Renal pelvis (tissue), 4 donors: Measurements from ENCODE around the gene PINK1. TPM values are rescaled to one million over a fixed set of nuclear protein-coding genes. Genes with fewer than 3 reads are reported as not detected.

Source experiments
- DNase-seq: peaks from one replicate; pipeline ENCODE4 v3.0.0-alpha.2; 2013
- polyA plus RNA-seq, 3 donors: library from polyadenylated mRNA; unstranded; fragments of 120-200 nt; gene quantifications; one replicate each; pipeline ENCODE4 v1.2.1, GENCODE V29; 2013; ENCODE audit not compliant: insufficient read length in 3 of 3

PINK1 gene
- polyA plus RNA-seq, 3 donors: 64.1 to 82.8 (median 74.6) TPM

GRCh38 chr1:20634594-20635084 is 1.4 kb downstream of the PINK1 start:
- peak; percentile 22 for DNase-seq

GRCh38 chr1:20636785-20637347 is 3.6 kb downstream of the PINK1 start:
- DNase-seq: no peak

- no peak for DNase-seq
These were observed 6.9 kb downstream of the PINK1 start for GRCh38 chr1:20640183-20640597.

- no peak for DNase-seq
These were observed 8.7 kb downstream of the PINK1 start for GRCh38 chr1:20641975-20642374.

- DNase-seq: no peak
These were observed 9.8 kb downstream of the PINK1 start for GRCh38 chr1:20643080-20643479.

- no peak for DNase-seq
These were observed 11.2 kb downstream of the PINK1 start for GRCh38 chr1:20644416-20644815.

- no peak for DNase-seq
These were observed 12.2 kb downstream of the PINK1 start for GRCh38 chr1:20645414-20645813.

- no peak for DNase-seq
These were observed 15.2 kb downstream of the PINK1 start for GRCh38 chr1:20648438-20648837.

GRCh38 chr1:20648946-20649345 is 15.7 kb downstream of the PINK1 start:
- DNase-seq: no peak

- DNase-seq: no peak
These were observed 19.0 kb downstream of the PINK1 start for GRCh38 chr1:20652300-20652699.

GRCh38 chr1:20654104-20654690 is 20.9 kb downstream of the PINK1 start:
- no peak for DNase-seq

- DNase-seq: no peak
These were observed 23.8 kb downstream of the PINK1 start for GRCh38 chr1:20657024-20657423.

GRCh38 chr1:20658166-20658915 is 25.1 kb downstream of the PINK1 start:
- no peak for DNase-seq

GRCh38 chr1:20660363-20660762 is 27.1 kb downstream of the PINK1 start:
- DNase-seq: no peak

- DNase-seq: no peak
These were observed 27.6 kb downstream of the PINK1 start for GRCh38 chr1:20660847-20661206.

- DNase-seq: peak; percentile 98
These were observed 28.2 kb downstream of the PINK1 start, which contains the start of gene DDOST for GRCh38 chr1:20661207-20662109. Gene DDOST, minus strand, starts transcription at chr1:20661369. Its CDS starts 19 bp downstream, at chr1:20661350.

GRCh38 chr1:20662110-20662475 is 28.8 kb downstream of the PINK1 start:
- DNase-seq: no peak

GRCh38 chr1:20663365-20663764 is 30.1 kb downstream of the PINK1 start:
- DNase-seq: no peak

GRCh38 chr1:20663969-20664715 is 30.9 kb downstream of the PINK1 start:
- DNase-seq: no peak

GRCh38 chr1:20665726-20666125 is 32.5 kb downstream of the PINK1 start:
- no peak for DNase-seq

- DNase-seq: no peak
These were observed 32.9 kb downstream of the PINK1 start for GRCh38 chr1:20666146-20666545.
